GM12801 (cell line): ENCODE data around the gene CLEC4M.

ENCODE experiments used
- TF ChIP-seq, protein P1 (sequence below): IDR thresholded peaks from one replicate; pipeline ENCODE4 v1.5.1; 2011; ENCODE audit warnings: control low read depth; ENCODE audit not compliant: insufficient read length; ENCODE audit errors: extremely low read depth

Gene CLEC4M

DNA sequence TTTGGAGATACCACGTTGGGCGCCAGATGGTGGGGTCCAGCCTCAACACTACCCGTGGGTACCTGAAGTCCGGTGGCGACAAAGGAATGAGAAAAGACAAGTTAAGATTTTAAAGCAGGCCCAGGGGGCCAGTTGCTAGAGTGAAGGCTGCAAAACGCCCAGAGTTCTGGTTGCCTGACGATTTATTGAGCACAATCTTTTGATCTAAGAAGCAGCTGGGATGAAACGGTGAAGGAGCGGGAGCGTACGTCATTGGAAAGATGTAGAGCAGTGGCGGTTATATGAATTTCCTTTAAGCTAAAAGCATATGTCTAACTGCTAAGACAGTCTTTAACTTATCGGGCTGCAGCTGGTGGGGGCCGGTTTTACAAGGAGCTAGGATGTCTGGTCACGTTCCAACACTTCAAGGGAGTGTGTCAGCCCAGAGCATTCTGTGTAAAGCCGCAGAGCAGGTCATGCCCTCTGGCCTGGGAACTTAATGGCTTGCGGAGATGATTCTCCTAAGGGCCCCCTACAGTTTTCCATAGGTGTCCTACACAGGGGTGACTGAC, 38.1 kb downstream of the CLEC4M start:
- TF ChIP-seq, protein P1, sequence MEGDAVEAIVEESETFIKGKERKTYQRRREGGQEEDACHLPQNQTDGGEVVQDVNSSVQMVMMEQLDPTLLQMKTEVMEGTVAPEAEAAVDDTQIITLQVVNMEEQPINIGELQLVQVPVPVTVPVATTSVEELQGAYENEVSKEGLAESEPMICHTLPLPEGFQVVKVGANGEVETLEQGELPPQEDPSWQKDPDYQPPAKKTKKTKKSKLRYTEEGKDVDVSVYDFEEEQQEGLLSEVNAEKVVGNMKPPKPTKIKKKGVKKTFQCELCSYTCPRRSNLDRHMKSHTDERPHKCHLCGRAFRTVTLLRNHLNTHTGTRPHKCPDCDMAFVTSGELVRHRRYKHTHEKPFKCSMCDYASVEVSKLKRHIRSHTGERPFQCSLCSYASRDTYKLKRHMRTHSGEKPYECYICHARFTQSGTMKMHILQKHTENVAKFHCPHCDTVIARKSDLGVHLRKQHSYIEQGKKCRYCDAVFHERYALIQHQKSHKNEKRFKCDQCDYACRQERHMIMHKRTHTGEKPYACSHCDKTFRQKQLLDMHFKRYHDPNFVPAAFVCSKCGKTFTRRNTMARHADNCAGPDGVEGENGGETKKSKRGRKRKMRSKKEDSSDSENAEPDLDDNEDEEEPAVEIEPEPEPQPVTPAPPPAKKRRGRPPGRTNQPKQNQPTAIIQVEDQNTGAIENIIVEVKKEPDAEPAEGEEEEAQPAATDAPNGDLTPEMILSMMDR, result no peak

DNA sequence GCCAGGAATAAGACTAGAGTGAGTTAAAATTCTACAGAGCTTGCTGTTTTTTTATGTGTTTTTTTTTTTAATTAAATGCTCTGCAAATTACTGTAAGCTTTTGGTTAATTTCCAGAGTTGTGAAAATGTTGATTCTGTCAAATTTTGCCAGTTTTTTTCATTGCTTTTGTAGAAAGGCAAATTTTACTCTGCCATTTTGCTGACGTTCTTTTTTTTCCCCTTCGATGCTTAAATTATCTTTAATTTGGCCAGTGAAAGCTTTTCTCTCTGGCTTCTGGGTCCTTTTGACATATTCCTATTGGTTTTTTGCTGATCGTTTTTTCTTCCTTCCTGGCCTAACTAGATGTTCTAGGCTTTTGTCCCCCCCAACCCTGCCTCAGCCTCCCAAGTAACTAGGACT, 43.2 kb downstream of the CLEC4M start:
- TF ChIP-seq, protein P1, result no peak

GRCh38 chr19:7806876-7807275, 43.8 kb downstream of the CLEC4M start:
- TF ChIP-seq, protein P1, result no peak

DNA sequence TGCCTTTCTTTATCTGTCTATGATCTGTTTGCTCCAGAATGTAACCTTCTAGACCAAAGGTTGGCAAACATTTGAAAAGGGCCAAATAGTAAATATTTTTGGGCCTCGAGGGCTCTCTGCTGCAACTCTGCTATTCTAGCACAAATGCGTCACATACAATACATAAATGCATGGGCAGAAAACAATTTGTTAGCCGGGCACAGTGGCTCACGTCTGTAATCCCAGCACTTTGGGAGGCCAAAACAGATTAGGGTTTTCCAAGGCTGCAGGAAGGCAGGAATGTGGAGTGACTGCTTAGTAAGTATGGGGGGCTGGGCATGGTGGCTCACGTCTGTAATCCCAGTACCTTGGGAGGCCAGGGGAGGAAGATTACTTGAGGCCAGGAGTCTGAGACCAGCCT, 45.1 kb downstream of the CLEC4M start:
- TF ChIP-seq, protein P1, result no peak

- TF ChIP-seq, protein P1, result no peak
Measured at GRCh38 chr19:7811989-7812388, 48.9 kb downstream of the CLEC4M start.

DNA sequence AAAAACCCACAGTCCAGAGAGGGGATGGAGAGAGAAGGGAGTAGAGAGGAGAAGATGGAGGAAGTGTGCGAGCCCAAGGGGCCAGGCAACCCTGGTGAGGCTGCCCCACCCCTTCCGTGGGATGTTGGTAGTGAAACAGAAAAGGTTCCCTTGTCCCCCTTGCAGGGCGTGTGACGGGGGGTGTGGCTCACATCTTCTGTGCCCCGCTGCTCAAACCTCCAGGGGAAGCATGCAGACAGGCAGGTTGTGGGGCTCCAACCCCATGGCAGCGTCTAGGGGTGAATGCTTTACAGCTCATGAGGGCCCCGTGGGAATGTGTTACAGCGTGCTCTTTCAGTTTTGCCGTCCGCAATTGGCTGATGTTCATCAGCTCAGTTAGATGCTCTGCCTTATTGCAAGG, 52.3 kb downstream of the CLEC4M start:
- TF ChIP-seq, protein P1, result no peak

DNA sequence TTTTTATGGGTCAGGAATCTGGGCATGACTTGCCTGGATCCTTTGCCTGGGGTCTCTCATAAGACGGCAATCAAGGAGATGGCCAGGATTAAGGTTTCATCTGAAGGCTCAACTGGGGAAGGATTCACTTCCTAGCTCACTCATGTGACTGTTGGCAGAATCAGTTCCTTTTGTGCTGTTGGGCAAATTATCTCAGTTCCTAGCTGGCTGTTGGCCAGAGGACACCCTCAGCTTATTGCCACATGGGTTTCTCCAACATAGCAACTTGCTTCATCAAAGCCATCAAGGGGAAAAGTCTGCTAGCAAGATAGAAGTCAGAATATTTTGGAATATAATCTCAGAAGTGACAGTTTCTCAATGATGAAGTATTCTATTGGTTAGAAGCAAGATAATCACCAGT, 54.8 kb downstream of the CLEC4M start:
- TF ChIP-seq, protein P1, result no peak
